HepG2 (cell line): Measurements from ENCODE around the gene GADL1. TPM values are rescaled to one million over a fixed set of nuclear protein-coding genes. Genes with fewer than 3 reads are reported as not detected.

Source experiments
- ATAC-seq: fragments of 200-7000 bp; cut with Tn5 transposase; 3 replicates; pipeline ENCODE4 v1.9.1; 2020; ENCODE audit warnings: mild to moderate bottlenecking, moderate library complexity
- BruUV-seq: library from RNA; stranded (reverse); fragments of 400-500 nt; replicated peaks from 2 replicates; lab custom pipeline; 2021; lab: Mats Ljungman, UMichigan
- CTCF ChIA-PET: fragments of 300-600 bp; formaldehyde crosslinking; extraction: SDS; loops from one replicate; lab custom pipeline; 2021; ENCODE audit warnings: low total read pairs, inconsistent platforms, low intra/inter-chr PET ratio; lab: Yijun Ruan, JAX
- POLR2A ChIA-PET: fragments of 350-600 bp; sonication (Branson Sonifier 250); formaldehyde crosslinking; loops from one replicate; lab custom pipeline; 2020; ENCODE audit warnings: antibody characterized with exemption, inconsistent platforms; lab: Yijun Ruan, JAX
- DNase-seq: peaks from one replicate; pipeline ENCODE4 v3.0.0-alpha.2; 2015; ENCODE audit warnings: low spot score
- FAIRE-seq: peaks from 3 replicates; lab custom pipeline; 2011; peaks lifted over from hg19 to GRCh38; lab: Jason Lieb, UNC
- H2AFZ ChIP-seq: one replicate; pipeline ENCODE4 v1.6.1; 2011; ENCODE audit warnings: low read length, inconsistent platforms
- H3K27ac ChIP-seq: fragments of 300-600 bp; 3 replicates; pipeline ENCODE4 v1.8.0; 2011; ENCODE audit warnings: mixed run types, mild to moderate bottlenecking, mixed read lengths, low read length, inconsistent platforms; ENCODE audit not compliant: insufficient read depth; ENCODE audit errors: extremely low read length
- H3K27me3 ChIP-seq, 2 experiments: fragments of 200-600 bp in 1 of 2; 2 replicates in 1 of 2; 3 replicates in 1 of 2; pipeline versions ENCODE4 v1.6.0 to v1.8.0; 2011; ENCODE audit warnings: low read length in 2 of 2, mild to moderate bottlenecking in 2 of 2, moderate library complexity in 2 of 2, inconsistent platforms in 1 of 2; ENCODE audit not compliant: insufficient read depth in 2 of 2, control insufficient read depth in 1 of 2
- H3K36me3 ChIP-seq, 2 experiments: fragments of 200-600 bp in 1 of 2; replicated peaks in 1 of 2; 2 replicates in 1 of 2; 3 replicates in 1 of 2; pipeline versions ENCODE4 v1.5.1 to v1.8.0; 2011; ENCODE audit warnings: low read length in 2 of 2, inconsistent platforms in 1 of 2; ENCODE audit not compliant: insufficient read depth in 2 of 2, control insufficient read depth in 1 of 2
- H3K4me1 ChIP-seq: 2 replicates; pipeline ENCODE4 v1.5.1; 2012; ENCODE audit warnings: low read length, inconsistent platforms; ENCODE audit not compliant: insufficient read depth
- H3K4me2 ChIP-seq: 2 replicates; pipeline ENCODE4 v1.6.0; 2011; ENCODE audit warnings: low read depth, low read length, inconsistent platforms
- H3K4me3 ChIP-seq, 3 experiments: fragments of 200-600 bp in 1 of 3; sonication (generic), shearing (Covaris generic) in 1 of 3; replicated peaks in 1 of 3; 2 replicates each; pipeline ENCODE4 v1.5.1; 2011 to 2016; ENCODE audit warnings: low read length in 3 of 3, inconsistent platforms in 2 of 3, low read depth in 2 of 3, mild to moderate bottlenecking in 2 of 3, control low read depth in 1 of 3, mixed read lengths in 1 of 3; ENCODE audit not compliant: insufficient read depth in 1 of 3
- H3K79me2 ChIP-seq: one replicate; pipeline ENCODE4 v1.6.1; 2011; ENCODE audit warnings: low read length, inconsistent platforms; ENCODE audit not compliant: insufficient read depth
- H3K9ac ChIP-seq: 2 replicates; pipeline ENCODE4 v1.6.0; 2011; ENCODE audit warnings: mild to moderate bottlenecking, low read depth, low read length, inconsistent platforms; ENCODE audit not compliant: insufficient read depth
- H3K9me3 ChIP-seq: 2 replicates; pipeline ENCODE4 v1.5.1; 2012; ENCODE audit warnings: mild to moderate bottlenecking, low read length
- H4K20me1 ChIP-seq: 2 replicates; pipeline ENCODE4 v1.6.0; 2011; ENCODE audit warnings: inconsistent platforms, mild to moderate bottlenecking, low read length, moderate library complexity; ENCODE audit not compliant: insufficient read depth
- EHMT2 ChIP-seq: fragments of 200-600 bp; sonication (generic); IDR thresholded peaks from 2 replicates; pipeline ENCODE4 v1.7.0; 2017; ENCODE audit warnings: antibody characterized with exemption, low read depth, low read length, borderline replicate concordance
- FOXA3 ChIP-seq: IDR thresholded peaks from 2 replicates; pipeline ENCODE4 v1.6.1; 2016; ENCODE audit warnings: missing genetic modification reagents, missing compliant biosample characterization
- HNF4G ChIP-seq, 2 experiments: sonication (generic) in 1 of 2; formaldehyde crosslinking in 1 of 2; IDR thresholded peaks; 2 replicates each; pipeline versions ENCODE4 v1.4.0 to v1.6.1; 2011 to 2020; ENCODE audit warnings: borderline replicate concordance in 2 of 2, low read depth in 2 of 2, mild to moderate bottlenecking in 2 of 2, low read length in 1 of 2, missing genetic modification reagents in 1 of 2, moderate library complexity in 1 of 2
- JUND ChIP-seq: sonication (generic); formaldehyde crosslinking; IDR thresholded peaks from 2 replicates; pipeline ENCODE4 v1.8.0; 2022; ENCODE audit warnings: mild to moderate bottlenecking, missing genetic modification reagents
- KMT2B ChIP-seq: IDR thresholded peaks from 2 replicates; pipeline ENCODE4 v1.6.1; 2016; ENCODE audit warnings: missing genetic modification reagents, missing compliant biosample characterization
- MBNL3 ChIP-seq: fragments of 250-450 bp; sonication (Bioruptor Pico); conservative IDR thresholded peaks from 2 replicates; pipeline ENCODE4 v1.8.0; 2022; ENCODE audit warnings: mild to moderate bottlenecking, inconsistent platforms
- MLX ChIP-seq: IDR thresholded peaks from 2 replicates; pipeline ENCODE4 v1.6.1; 2016
- NFRKB ChIP-seq: fragments of 450-650 bp; IDR thresholded peaks from 2 replicates; pipeline ENCODE4 v1.6.1; 2017
- NR2F2 ChIP-seq: IDR thresholded peaks from 2 replicates; pipeline ENCODE4 v1.6.1; 2012; ENCODE audit warnings: low read depth, inconsistent platforms, borderline replicate concordance
- POLR2AphosphoS5 ChIP-seq: IDR thresholded peaks from 2 replicates; pipeline ENCODE4 v1.6.1; 2012; ENCODE audit warnings: low read depth, low read length
- ZNF20 ChIP-seq: sonication (generic); formaldehyde crosslinking; IDR thresholded peaks from 2 replicates; pipeline ENCODE4 v1.4.0; 2020; ENCODE audit warnings: mild to moderate bottlenecking, moderate library complexity, missing genetic modification reagents
- ZNF496 ChIP-seq: sonication (generic); formaldehyde crosslinking; IDR thresholded peaks from 2 replicates; pipeline ENCODE4 v1.8.1; 2023; ENCODE audit warnings: mild to moderate bottlenecking, moderate library complexity, missing genetic modification reagents; ENCODE audit not compliant: insufficient replicate concordance
- ZNF570 ChIP-seq: sonication (generic); formaldehyde crosslinking; IDR thresholded peaks from 2 replicates; pipeline ENCODE4 v1.4.0; 2020; ENCODE audit warnings: mild to moderate bottlenecking, missing genetic modification reagents, borderline replicate concordance
- ZNF580 ChIP-seq: IDR thresholded peaks from 2 replicates; pipeline ENCODE4 v1.6.1; 2016; ENCODE audit warnings: low read depth, borderline replicate concordance
- ZNF598 ChIP-seq: sonication (generic); formaldehyde crosslinking; IDR thresholded peaks from 2 replicates; pipeline ENCODE4 v1.5.1; 2020; ENCODE audit warnings: mild to moderate bottlenecking, missing genetic modification reagents, borderline replicate concordance
- ZNF761 ChIP-seq: sonication (generic); formaldehyde crosslinking; conservative IDR thresholded peaks from 2 replicates; pipeline ENCODE4 v1.4.0; 2020; ENCODE audit warnings: mild to moderate bottlenecking, missing genetic modification reagents
- WGBS: methylation state at CpG from one replicate; pipeline ENCODE4 v1.1.6; 2017; ENCODE audit warnings: low lambda C conversion rate; 5-methylcytosine and 5-hydroxymethylcytosine counted together
- in situ Hi-C: cut with HindIII; loops from 2 replicates; pipeline ENCODE4 v1.10.0; 2017; ENCODE audit warnings: low pct_unique_long_range_greater_than_20kb; ENCODE audit not compliant: extremely low pct_ligation_motif_present
- intact Hi-C: fragments of 100-400 bp; cut with micrococcal nuclease; formaldehyde crosslinking; loops from one replicate; pipeline ENCODE4 v1.10.0; 2022; ENCODE audit not compliant: unreplicated experiment
- polyA plus RNA-seq, 8 experiments: library from polyadenylated mRNA; depleted of rRNA in 3 of 8; stranded (reverse) in 7 of 8; unstranded in 1 of 8; fragments of >200 nt; fragmentation: Illumina TruSeq in 4 of 8; extraction: Trizol in 4 of 8; gene quantifications; 2 replicates each; pipeline versions ENCODE4 v1.2.1 to v1.2.3, GENCODE V29; 2011 to 2016; ENCODE audit warnings: low read depth in 4 of 8, missing spikeins in 1 of 8, mixed read lengths in 1 of 8; ENCODE audit not compliant: insufficient read depth in 1 of 8
- total RNA-seq, 5 experiments: library from RNA; depleted of rRNA; stranded (reverse); fragments of >200 nt; fragmentation: Illumina TruSeq; extraction: Trizol; gene quantifications; 2 replicates each; pipeline ENCODE4 v1.2.3, GENCODE V29; 2016; ENCODE audit warnings: low read depth in 1 of 5
- TF ChIP-seq, protein P1 (sequence below): sonication (generic); formaldehyde crosslinking; IDR thresholded peaks from 2 replicates; pipeline ENCODE4 v1.8.0; 2022; ENCODE audit warnings: mild to moderate bottlenecking, missing genetic modification reagents

The GADL1 gene
- total and polyA plus RNA-seq, 2 of the 13 experiments (the other 11 are each of a cell fraction or from before 2014, with no cell fraction given): not detected

DNA sequence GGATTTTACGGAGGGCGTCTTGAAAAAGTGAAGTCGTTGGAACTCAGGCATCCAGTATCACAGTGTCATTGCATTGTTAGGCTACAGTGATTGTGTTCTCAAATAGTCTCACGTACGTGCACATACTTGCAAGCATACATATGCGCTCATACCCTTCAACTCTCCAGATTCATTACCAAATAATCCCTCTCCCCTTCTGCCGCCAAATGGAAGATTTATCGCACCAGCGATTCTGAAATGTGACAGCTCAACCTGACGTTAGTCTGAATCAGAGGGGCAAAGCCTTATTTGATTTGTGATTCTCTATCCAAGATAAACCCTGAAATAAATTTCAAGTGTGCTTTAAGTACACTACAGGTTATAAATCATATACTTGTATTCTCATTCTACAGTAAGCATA, 119.4 kb downstream of the GADL1 start:
- no peaks in the 10 kb centered on the region; a peak in 1 of 5 replicates for H3K27me3 ChIP-seq
- H4K20me1 ChIP-seq: no peaks in the 10 kb centered on the region
- in situ Hi-C loops: loop anchor here (25.0 kb wide), 1 partner anchor 687 kb away; no protein-coding TSS in a partner anchor
- no peak for FAIRE-seq
- no peak overlapping the region for H3K27ac ChIP-seq
- H3K4me1 ChIP-seq: peaks cover 8% of the 10 kb centered on the region
- 76% methylated on average over 10 of the region's 10 CpGs for WGBS
- intact Hi-C loops: loop anchor here (10.0 kb wide), 1 partner anchor 120 kb away; the partner anchor contains the start of gene GADL1
- no peaks in the 10 kb centered on the region for H3K79me2 ChIP-seq
- H2AFZ ChIP-seq: no peak overlapping the region
- ChIA-PET CTCF (no interaction called here), POLR2A (no interaction called here)
- no peak overlapping the region for H3K4me3 ChIP-seq
- H3K9ac ChIP-seq: no peak overlapping the region
- no peaks in the 10 kb centered on the region for H3K36me3 ChIP-seq
- no TSS peak for BruUV-seq
- TF ChIP-seq EHMT2 (no peak), POLR2AphosphoS5 (no peak), FOXA3 (CRISPR knock-in tag) (no peak), NFRKB (no peak), NR2F2 (no peak), HNF4G (IDR thresholded peaks at IDR 0.05; ENCODE audit: borderline replicate concordance, low read depth, low read length) (no peak), HNF4G (CRISPR knock-in tag; IDR thresholded peaks at IDR 0.05; ENCODE audit: borderline replicate concordance, low read depth) (no peak)
- H3K9me3 ChIP-seq: no peaks in the 10 kb centered on the region
- ATAC-seq: no peak
- H3K4me2 ChIP-seq: no peak overlapping the region
- DNase-seq: no peak

DNA sequence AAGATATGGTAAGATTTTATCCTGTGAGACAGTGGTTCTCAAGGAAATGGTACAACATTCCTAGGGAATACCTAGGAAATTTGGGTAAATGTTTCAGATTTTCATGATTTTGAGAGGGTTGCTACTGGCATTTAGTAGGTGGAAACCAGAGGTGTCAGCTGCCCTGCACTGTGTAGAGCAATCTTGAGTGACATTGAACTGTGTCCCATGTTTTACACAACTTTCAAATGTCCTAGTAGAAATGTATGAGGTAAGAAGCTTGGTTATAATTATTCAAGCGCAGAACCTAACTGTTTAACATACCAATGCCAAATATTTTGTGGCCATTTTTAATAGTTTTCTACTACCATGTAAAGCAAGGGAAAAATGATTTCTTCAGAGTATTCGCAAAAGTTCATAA, 120.4 kb downstream of the GADL1 start:
- Histone ChIP-seq H3K4me2 (no peak overlapping the region), H3K79me2 (no peaks in the 10 kb centered on the region), H3K27ac (no peak overlapping the region), H2AFZ (no peak overlapping the region), H3K9me3 (no peaks in the 10 kb centered on the region), H3K27me3 (no peaks in the 10 kb centered on the region; a peak in 1 of 5 replicates), H3K36me3 (no peaks in the 10 kb centered on the region), H3K4me3 (no peak overlapping the region), H4K20me1 (no peaks in the 10 kb centered on the region), H3K4me1 (peaks cover 11% of the 10 kb centered on the region), H3K9ac (no peak overlapping the region)
- DNase-seq (no peak), FAIRE-seq (no peak), ATAC-seq (no peak)
- ChIA-PET CTCF (no interaction called here), POLR2A (no interaction called here)
- in situ Hi-C loops (no loop called here), intact Hi-C loops (loop anchor here (10.0 kb wide), 1 partner anchor 121 kb away; the partner anchor contains the start of gene GADL1)
- no TSS peak for BruUV-seq
- WGBS: 69% methylated on average over 2 of the region's 2 CpGs
- no peak for TF ChIP-seq MLX (CRISPR knock-in tag)
- no peak for TF ChIP-seq MBNL3 (CRISPR knock-in tag)
- no peak for TF ChIP-seq ZNF761 (CRISPR knock-in tag)
- no peak for TF ChIP-seq ZNF580 (CRISPR knock-in tag)
- no peak for TF ChIP-seq JUND (CRISPR knock-in tag)
- no peak for TF ChIP-seq KMT2B (CRISPR knock-in tag)
- no peak for TF ChIP-seq HNF4G (IDR thresholded peaks at IDR 0.05; ENCODE audit: borderline replicate concordance, low read depth, low read length)
- TF ChIP-seq HNF4G (CRISPR knock-in tag; IDR thresholded peaks at IDR 0.05; ENCODE audit: borderline replicate concordance, low read depth): no peak
- no peak for TF ChIP-seq ZNF570 (CRISPR knock-in tag)
- no peak for TF ChIP-seq ZNF496 (CRISPR knock-in tag)
- no peak for TF ChIP-seq ZNF598 (CRISPR knock-in tag)
- no peak for TF ChIP-seq ZNF20 (CRISPR knock-in tag)
- TF ChIP-seq, protein P1, sequence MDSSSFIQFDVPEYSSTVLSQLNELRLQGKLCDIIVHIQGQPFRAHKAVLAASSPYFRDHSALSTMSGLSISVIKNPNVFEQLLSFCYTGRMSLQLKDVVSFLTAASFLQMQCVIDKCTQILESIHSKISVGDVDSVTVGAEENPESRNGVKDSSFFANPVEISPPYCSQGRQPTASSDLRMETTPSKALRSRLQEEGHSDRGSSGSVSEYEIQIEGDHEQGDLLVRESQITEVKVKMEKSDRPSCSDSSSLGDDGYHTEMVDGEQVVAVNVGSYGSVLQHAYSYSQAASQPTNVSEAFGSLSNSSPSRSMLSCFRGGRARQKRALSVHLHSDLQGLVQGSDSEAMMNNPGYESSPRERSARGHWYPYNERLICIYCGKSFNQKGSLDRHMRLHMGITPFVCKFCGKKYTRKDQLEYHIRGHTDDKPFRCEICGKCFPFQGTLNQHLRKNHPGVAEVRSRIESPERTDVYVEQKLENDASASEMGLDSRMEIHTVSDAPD (CRISPR knock-in tag): no peak
